CD4-positive, CD25-positive, alpha-beta regulatory T cell (primary cell): ENCODE measurements around the gene RUSC1. TPM values are rescaled to one million over a fixed set of nuclear protein-coding genes. Genes with fewer than 3 reads are reported as not detected.

Experiments
- ATAC-seq, 2 donors: fragments of 150-1000 bp; cut with Tn5 transposase; one replicate each; pipeline ENCODE4 v1.10.0; 2021; ENCODE audit warnings: low read depth in 2 of 2, moderate number of reproducible peaks in 2 of 2, moderate library complexity in 1 of 2
- DNase-seq, 3 donors: peaks; one replicate each; pipeline versions ENCODE4 v3.0.0 to v3.0.0-alpha.2; 2012 to 2022; ENCODE audit warnings: mixed read lengths in 1 of 3
- H3K27ac ChIP-seq: one replicate; pipeline ENCODE4 v1.7.0; 2013; ENCODE audit warnings: mild to moderate bottlenecking, low read length; ENCODE audit not compliant: insufficient read depth, poor library complexity, severe bottlenecking
- H3K27me3 ChIP-seq: one replicate; pipeline ENCODE4 v1.7.0; 2013; ENCODE audit warnings: low read length; ENCODE audit not compliant: control insufficient read depth, insufficient read depth
- H3K36me3 ChIP-seq: one replicate; pipeline ENCODE4 v1.7.0; 2013; ENCODE audit warnings: mild to moderate bottlenecking, low read length, moderate library complexity; ENCODE audit not compliant: control insufficient read depth, insufficient read depth
- H3K4me1 ChIP-seq: 2 replicates; pipeline ENCODE4 v1.7.0; 2013; ENCODE audit warnings: mild to moderate bottlenecking, low read length; ENCODE audit not compliant: insufficient read depth, control insufficient read depth, poor library complexity, severe bottlenecking
- H3K4me3 ChIP-seq: one replicate; pipeline ENCODE4 v1.7.0; 2013; ENCODE audit warnings: low read depth, mild to moderate bottlenecking, low read length, moderate library complexity
- H3K9me3 ChIP-seq, 2 experiments: 1 replicate in 1 of 2; 2 replicates in 1 of 2; pipeline ENCODE4 v1.7.0; 2013; ENCODE audit warnings: low read length in 2 of 2, mild to moderate bottlenecking in 1 of 2, moderate library complexity in 1 of 2; ENCODE audit not compliant: control insufficient read depth in 2 of 2
- H3K27ac Mint-ChIP-seq, 3 donors: one replicate each; pipeline ENCODE4 v1.8.0; 2020 to 2022; ENCODE audit warnings: mild to moderate bottlenecking in 3 of 3, mixed read lengths in 3 of 3, moderate library complexity in 2 of 3
- H3K27me3 Mint-ChIP-seq: one replicate; pipeline ENCODE4 v1.8.0; 2022; ENCODE audit warnings: mild to moderate bottlenecking, mixed read lengths
- H3K36me3 Mint-ChIP-seq: one replicate; pipeline ENCODE4 v1.8.0; 2020; ENCODE audit warnings: mixed read lengths
- H3K4me1 Mint-ChIP-seq, 4 donors: one replicate each; pipeline ENCODE4 v1.8.0; 2020 to 2022; ENCODE audit warnings: mixed read lengths in 4 of 4, mild to moderate bottlenecking in 1 of 4
- H3K4me3 Mint-ChIP-seq, 4 donors: one replicate each; pipeline ENCODE4 v1.8.0; 2020 to 2022; ENCODE audit warnings: mild to moderate bottlenecking in 4 of 4, mixed read lengths in 4 of 4, moderate library complexity in 3 of 4
- H3K9me3 Mint-ChIP-seq, 7 donors: one replicate each; pipeline ENCODE4 v1.8.0; 2020 to 2022; ENCODE audit warnings: mixed read lengths in 7 of 7, mild to moderate bottlenecking in 3 of 7, moderate library complexity in 2 of 7
- polyA plus RNA-seq, 4 donors: library from polyadenylated mRNA; unstranded; fragments of 300-500 nt; fragmentation: Illumina TruSeq; gene quantifications; one replicate each; pipeline ENCODE4 v1.2.3, GENCODE V29; 2021
- total RNA-seq: library from RNA; stranded (reverse); gene quantifications from one replicate; pipeline ENCODE4 v1.2.3, GENCODE V29; 2022

Gene RUSC1, protein sequence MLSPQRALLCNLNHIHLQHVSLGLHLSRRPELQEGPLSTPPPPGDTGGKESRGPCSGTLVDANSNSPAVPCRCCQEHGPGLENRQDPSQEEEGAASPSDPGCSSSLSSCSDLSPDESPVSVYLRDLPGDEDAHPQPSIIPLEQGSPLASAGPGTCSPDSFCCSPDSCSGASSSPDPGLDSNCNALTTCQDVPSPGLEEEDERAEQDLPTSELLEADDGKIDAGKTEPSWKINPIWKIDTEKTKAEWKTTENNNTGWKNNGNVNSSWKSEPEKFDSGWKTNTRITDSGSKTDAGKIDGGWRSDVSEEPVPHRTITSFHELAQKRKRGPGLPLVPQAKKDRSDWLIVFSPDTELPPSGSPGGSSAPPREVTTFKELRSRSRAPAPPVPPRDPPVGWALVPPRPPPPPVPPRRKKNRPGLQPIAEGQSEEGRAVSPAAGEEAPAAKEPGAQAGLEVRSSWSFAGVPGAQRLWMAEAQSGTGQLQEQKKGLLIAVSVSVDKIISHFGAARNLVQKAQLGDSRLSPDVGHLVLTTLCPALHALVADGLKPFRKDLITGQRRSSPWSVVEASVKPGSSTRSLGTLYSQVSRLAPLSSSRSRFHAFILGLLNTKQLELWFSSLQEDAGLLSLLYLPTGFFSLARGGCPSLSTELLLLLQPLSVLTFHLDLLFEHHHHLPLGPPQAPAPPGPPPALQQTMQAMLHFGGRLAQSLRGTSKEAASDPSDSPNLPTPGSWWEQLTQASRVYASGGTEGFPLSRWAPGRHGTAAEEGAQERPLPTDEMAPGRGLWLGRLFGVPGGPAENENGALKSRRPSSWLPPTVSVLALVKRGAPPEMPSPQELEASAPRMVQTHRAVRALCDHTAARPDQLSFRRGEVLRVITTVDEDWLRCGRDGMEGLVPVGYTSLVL
- total RNA-seq (12.4 TPM), polyA plus RNA-seq (10 to 100 TPM in 1 of 4 donors, 1 to 10 TPM in 3; 7.1 to 10.0 (median 8.8) TPM)

DNA sequence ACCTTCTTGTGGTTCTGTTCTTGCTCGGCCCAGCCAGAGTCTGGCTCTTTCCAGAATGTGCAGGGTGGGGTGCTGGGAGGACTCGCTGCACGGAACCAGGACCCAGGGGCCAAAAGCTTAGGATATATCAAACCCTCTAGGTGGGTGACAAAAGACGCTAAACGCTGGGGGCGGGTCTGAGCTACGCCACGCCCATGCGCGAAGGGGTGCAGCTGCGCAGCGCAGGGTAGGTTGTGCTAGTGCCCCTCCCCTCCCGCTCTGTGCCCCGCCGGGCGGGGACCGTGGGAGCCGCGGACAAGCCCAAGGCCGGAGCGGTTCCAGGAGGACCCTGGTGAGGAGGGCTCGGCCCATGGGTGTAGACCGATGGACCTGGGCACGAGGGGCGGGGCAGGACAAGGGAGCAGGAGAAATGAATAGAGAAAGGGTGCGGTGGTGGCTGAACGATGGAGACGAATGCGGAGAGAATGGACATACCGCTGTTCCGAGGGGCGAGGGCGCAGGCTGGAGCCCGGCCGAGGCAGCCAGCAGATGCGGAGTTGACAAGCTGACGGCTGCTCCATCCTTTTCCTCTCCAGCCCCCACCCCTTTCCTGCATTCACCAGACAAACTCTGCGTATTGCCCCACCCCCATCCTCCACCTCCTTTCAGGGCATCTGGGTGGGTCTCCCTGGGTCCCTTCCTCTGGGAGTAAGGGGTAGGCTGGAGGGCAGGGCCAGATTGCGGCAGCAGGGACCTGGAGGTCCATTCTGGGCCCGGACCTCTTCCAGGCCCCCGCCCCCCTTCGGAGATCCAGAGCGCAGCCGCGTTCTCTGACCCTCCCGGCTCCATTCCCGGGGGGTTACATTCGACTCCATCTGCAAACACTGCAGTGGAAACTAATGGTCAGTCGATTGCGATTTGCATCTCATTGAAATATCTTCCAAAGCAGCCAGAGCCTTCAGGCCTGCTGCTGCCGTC is at the start of gene RUSC1:
TSS of gene RUSC1 (plus strand) at position 234 of the 957 bp plus-strand sequence. CDS start 880 bp downstream, outside the sequence.
- DNase-seq (peak; percentile 59 to 78 (median 60)), ATAC-seq (peak; percentile 16)
- Histone ChIP-seq H3K4me1 (peaks cover 37% of the 10 kb centered on the region), H3K27ac (no peak within 1 kb of the TSS), H3K9me3 (no peaks in the 10 kb centered on the region), H3K27me3 (no peaks in the 10 kb centered on the region), H3K4me3 (no peak within 1 kb of the TSS), H3K36me3 (no peaks in the 10 kb centered on the region)
- H3K36me3 Mint-ChIP-seq: peaks cover 3% of the 10 kb centered on the region
- H3K27me3 Mint-ChIP-seq: no peaks in the 10 kb centered on the region
- H3K4me1 Mint-ChIP-seq: peaks cover 0 to 33% (median 7%) of the 10 kb centered on the region in 4 donors
- peak within 1 kb of the TSS; percentile 76 to 89 (median 85) for H3K4me3 Mint-ChIP-seq
- H3K27ac Mint-ChIP-seq: peak within 1 kb of the TSS in 2 of 3 donors; percentile 29 to 46
- H3K9me3 Mint-ChIP-seq: no peaks in the 10 kb centered on the region

- Mint-ChIP-seq H3K4me3 (peak overlapping the region; percentile 93 to 99 (median 97)), H3K9me3 (no peaks in the 10 kb centered on the region), H3K36me3 (peaks cover 24% of the 10 kb centered on the region), H3K4me1 (peaks cover 21 to 46% (median 29%) of the 10 kb centered on the region in 4 donors), H3K27me3 (no peaks in the 10 kb centered on the region), H3K27ac (peak overlapping the region; percentile 94 to 98 (median 97))
- Histone ChIP-seq H3K36me3 (peaks cover 28% of the 10 kb centered on the region), H3K27ac (peak overlapping the region; percentile 93), H3K27me3 (no peaks in the 10 kb centered on the region), H3K4me1 (peaks cover 35% of the 10 kb centered on the region), H3K9me3 (no peaks in the 10 kb centered on the region), H3K4me3 (peak overlapping the region; percentile 94)
- no peak for DNase-seq
- peak; percentile 14 to 15 for ATAC-seq
These were observed 48.0 kb upstream of the RUSC1 start for GRCh38 chr1:155272466-155273342.

GRCh38 chr1:155273343-155274245 is 47.1 kb upstream of the RUSC1 start, which contains the start of gene CLK2:
Gene CLK2 (minus strand): TSS chr1:155273504. CDS start chr1:155270977, 2,527 bp downstream.
- no peaks in the 10 kb centered on the region for H3K27me3 Mint-ChIP-seq

DNA sequence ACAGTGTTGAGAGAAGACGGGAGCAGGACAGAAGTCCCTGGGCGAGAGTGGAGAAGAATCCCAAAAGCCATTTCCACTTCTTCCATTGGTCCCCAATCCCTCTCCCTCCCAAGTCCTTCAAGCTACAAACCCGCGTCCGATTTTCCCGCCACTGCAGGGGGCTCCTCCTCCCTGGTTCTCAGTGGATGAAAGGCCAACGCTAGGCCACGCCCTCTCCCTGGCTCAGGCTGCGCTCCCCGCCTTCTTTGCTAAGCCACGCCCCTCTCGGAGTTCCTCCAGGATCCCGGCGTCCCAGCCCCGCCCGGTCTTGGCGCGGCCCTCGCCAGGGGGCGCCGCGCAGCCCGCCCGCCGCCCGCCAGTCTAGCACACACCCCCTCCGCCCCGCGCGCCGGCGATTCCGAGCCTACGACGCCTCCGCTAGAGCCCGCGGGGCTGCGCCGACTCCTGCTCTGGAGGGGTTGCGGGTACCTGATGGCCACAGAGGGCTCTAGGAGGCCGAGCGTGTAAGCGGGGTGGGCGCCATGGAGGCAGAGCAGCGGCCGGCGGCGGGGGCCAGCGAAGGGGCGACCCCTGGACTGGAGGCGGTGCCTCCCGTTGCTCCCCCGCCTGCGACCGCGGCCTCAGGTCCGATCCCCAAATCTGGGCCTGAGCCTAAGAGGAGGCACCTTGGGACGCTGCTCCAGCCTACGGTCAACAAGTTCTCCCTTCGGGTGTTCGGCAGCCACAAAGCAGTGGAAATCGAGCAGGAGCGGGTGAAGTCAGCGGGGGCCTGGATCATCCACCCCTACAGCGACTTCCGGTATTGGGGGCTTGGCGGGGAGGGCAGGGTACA is 43.4 kb upstream of the RUSC1 start, which contains the start of gene HCN3:
TSS of gene HCN3 (plus strand) at position 394 of the 832 bp plus-strand sequence. CDS start at position 522, 128 bp downstream.
- Histone ChIP-seq H3K27ac (peak within 1 kb of the TSS; percentile 55), H3K4me3 (peak within 1 kb of the TSS; percentile 80), H3K36me3 (no peaks in the 10 kb centered on the region), H3K27me3 (no peaks in the 10 kb centered on the region), H3K4me1 (peaks cover 35% of the 10 kb centered on the region), H3K9me3 (no peaks in the 10 kb centered on the region)
- H3K27me3 Mint-ChIP-seq: peaks cover 6% of the 10 kb centered on the region
- peaks cover 16 to 44% (median 24%) of the 10 kb centered on the region in 4 donors for H3K4me1 Mint-ChIP-seq
- no peaks in the 10 kb centered on the region for H3K9me3 Mint-ChIP-seq
- ATAC-seq: peak; percentile 43 to 44
- H3K27ac Mint-ChIP-seq: peak within 1 kb of the TSS; percentile 38 to 70 (median 65)
- H3K4me3 Mint-ChIP-seq: peak within 1 kb of the TSS; percentile 78 to 93 (median 87)
- no peaks in the 10 kb centered on the region for H3K36me3 Mint-ChIP-seq
- DNase-seq: peak; percentile 65 to 90 (median 88)

More at GRCh38 chr1:155273343-155274245, 47.1 kb upstream of the RUSC1 start, which contains the start of gene CLK2:
- Mint-ChIP-seq H3K4me3 (peak within 1 kb of the TSS; percentile 93 to 99 (median 97)), H3K4me1 (peaks cover 21 to 54% (median 31%) of the 10 kb centered on the region in 4 donors), H3K36me3 (peaks cover 17% of the 10 kb centered on the region), H3K9me3 (no peaks in the 10 kb centered on the region), H3K27ac (peak within 1 kb of the TSS; percentile 94 to 98 (median 97))
- Histone ChIP-seq H3K9me3 (no peaks in the 10 kb centered on the region), H3K27me3 (no peaks in the 10 kb centered on the region), H3K4me1 (peaks cover 42% of the 10 kb centered on the region), H3K4me3 (peak within 1 kb of the TSS; percentile 94), H3K27ac (peak within 1 kb of the TSS; percentile 93), H3K36me3 (peaks cover 20% of the 10 kb centered on the region)
- ATAC-seq (peak; percentile 92), DNase-seq (peak; percentile 92 to 98 (median 93))

- peaks cover 6% of the 10 kb centered on the region for H3K27me3 Mint-ChIP-seq
- Histone ChIP-seq H3K4me1 (peaks cover 30% of the 10 kb centered on the region), H3K27ac (peak overlapping the region; percentile 55), H3K9me3 (no peaks in the 10 kb centered on the region), H3K4me3 (peak overlapping the region; percentile 18), H3K27me3 (no peaks in the 10 kb centered on the region), H3K36me3 (no peaks in the 10 kb centered on the region)
- H3K9me3 Mint-ChIP-seq: no peaks in the 10 kb centered on the region
- DNase-seq (peak; percentile 66 to 73 (median 71)), ATAC-seq (peak; percentile 25 to 27)
- H3K36me3 Mint-ChIP-seq: no peaks in the 10 kb centered on the region
- peaks cover 11 to 38% (median 18%) of the 10 kb centered on the region in 4 donors for H3K4me1 Mint-ChIP-seq
- H3K4me3 Mint-ChIP-seq: peak overlapping the region; percentile 78 to 90 (median 86)
- H3K27ac Mint-ChIP-seq: peak overlapping the region; percentile 38 to 70 (median 45)
These were observed 42.6 kb upstream of the RUSC1 start for GRCh38 chr1:155277902-155278688.
